Heart right ventricle (tissue), 16 donors: Measurements from ENCODE around the gene STAG1. TPM values are rescaled to one million over a fixed set of nuclear protein-coding genes. Genes with fewer than 3 reads are reported as not detected.

Experiments used
- ATAC-seq, 8 donors: fragments of 200-7000 bp; cut with Tn5 transposase; one replicate each; pipeline ENCODE4 v1.9.1; 2020; ENCODE audit warnings: mild to moderate bottlenecking in 8 of 8, moderate library complexity in 8 of 8, moderate number of reproducible peaks in 1 of 8
- DNase-seq, 2 donors: peaks; one replicate each; pipeline ENCODE4 v3.0.0-alpha.2; 2020
- H3K27ac ChIP-seq, 10 donors: fragments of 200-600 bp; sonication (generic) in 2 of 10; one replicate each; pipeline versions ENCODE4 v1.5.0 to v1.8.0; 2020 to 2022; ENCODE audit warnings: mild to moderate bottlenecking in 3 of 10
- H3K27me3 ChIP-seq, 7 donors: fragments of 200-600 bp; one replicate each; pipeline ENCODE4 v1.8.0; 2021 to 2022; ENCODE audit warnings: mild to moderate bottlenecking in 2 of 7
- H3K36me3 ChIP-seq, 9 donors: fragments of 200-600 bp; sonication (generic) in 1 of 9; one replicate each; pipeline versions ENCODE4 v1.5.0 to v1.8.0; 2020 to 2022; ENCODE audit warnings: mild to moderate bottlenecking in 2 of 9
- H3K4me1 ChIP-seq, 9 donors: fragments of 200-600 bp; sonication (generic) in 1 of 9; one replicate each; pipeline versions ENCODE4 v1.5.0 to v1.8.0; 2020 to 2022; ENCODE audit warnings: mild to moderate bottlenecking in 4 of 9
- H3K4me3 ChIP-seq, 10 donors: fragments of 200-600 bp; sonication (generic) in 2 of 10; one replicate each; pipeline versions ENCODE4 v1.5.0 to v1.8.0; 2020 to 2022; ENCODE audit warnings: mild to moderate bottlenecking in 7 of 10, moderate library complexity in 2 of 10
- H3K9me3 ChIP-seq, 11 donors: fragments of 200-600 bp in 10 of 11; sonication (generic) in 2 of 11; one replicate each; pipeline versions ENCODE4 v1.5.0 to v1.8.0; 2013 to 2022; ENCODE audit warnings: mild to moderate bottlenecking in 2 of 11, control low read depth in 1 of 11, moderate library complexity in 1 of 11
- WGBS, 2 donors: extraction: QIAGEN DNeasy Blood & Tissue Kit; methylation state at CpG; one replicate each; pipeline ENCODE4 v1.1.7; 2013; ENCODE audit warnings: inconsistent platforms in 1 of 2; 5-methylcytosine and 5-hydroxymethylcytosine counted together
- intact Hi-C, 10 donors: fragments of 100-400 bp; cut with DNase I; formaldehyde crosslinking; loops; one replicate each; pipeline versions ENCODE4 v1.11.1 to v1.14.2; 2022
- polyA plus RNA-seq, 2 donors: library from polyadenylated mRNA; stranded (reverse); fragments of 200-250 nt; gene quantifications; one replicate each; pipeline ENCODE4 v1.2.3, GENCODE V29; 2013
- total RNA-seq, 10 donors: library from RNA; stranded (reverse); fragmentation: NEBNext Ultra II Directional in 3 of 10; extraction: Animal tissue kit (Norgen Biotek cat#: 25700) in 3 of 10; gene quantifications; one replicate each; pipeline versions ENCODE4 v1.2.1 to v1.2.4, GENCODE V29; 2021 to 2023
- TF ChIP-seq, protein P1 (sequence below), 9 donors: fragments of 200-600 bp; sonication (generic) in 2 of 9; IDR thresholded peaks; one replicate each; pipeline versions ENCODE4 v1.5.0 to v1.8.0; 2021 to 2022; ENCODE audit warnings: antibody characterized with exemption in 9 of 9, mild to moderate bottlenecking in 5 of 9, moderate library complexity in 1 of 9
- donor health status: Arrhythmogenic right ventricular cardiomyopathy.
- donor health status: ischemic (EF 13 %, LVEDD 7.1; RV severe dilation, severe dysfunction).
- donor health status: healthy with polysubstance abuse.
- donor health status: DM: no; HTN: yes; CAD: no.
- donor health status: DM: no; HTN: no; CAD: no.
- donor health status: ischemic (EF 25% LVEDD 6.9; RV normal size, moderate dysfunction).
- donor health status: ischemic (EF 25% LVEDD 5.7; RV mildly dilated, moderate dysfunction).
- donor health status: healthy.
- donor health status: DM: yes; HTN: yes; CAD: no.
- donor health status: Ischemic cardiomyopathy.
- donor health status: ischemic (EF 35%, LVEDD 5.7; RV mildly dilated, moderate dysfunction).
- donor health status: nonischemic (EF 11% LVEDD 7.7; RV severe dilation, severe dysfunction).
- donor health status: DM: yes; HTN: yes; CAD: no.
- donor health status: PGD.
- donor health status: ischemic (EF 29% LVEDD 5.4; RV normal size, mild dysfunction).
- donor health status: nonischemic (EF 23%, LVEDD 6.1; RV moderate dilation, normal function).

The STAG1 gene
- total and polyA plus RNA-seq, 12 donors = 8.0 to 27.6 (median 19.6) TPM

DNA sequence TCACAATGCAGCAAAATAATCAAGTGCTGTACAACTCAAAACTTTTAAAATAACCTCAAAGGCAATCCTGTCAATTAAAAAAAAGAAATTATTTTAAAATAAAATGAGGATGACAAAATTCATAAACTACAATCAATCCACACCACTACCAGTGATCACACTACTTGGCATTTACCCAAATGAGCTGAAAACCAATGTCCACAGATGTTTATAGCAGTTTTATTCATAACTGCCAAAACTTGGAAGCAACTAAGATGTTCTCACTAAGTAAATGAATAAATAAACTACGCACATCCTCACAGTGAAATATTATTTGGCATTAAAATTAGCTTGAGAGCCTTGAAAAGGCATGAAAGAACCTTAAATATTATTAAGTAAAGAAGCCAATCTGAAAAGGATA is 121.3 kb downstream of the STAG1 start:
- 65 to 76% methylated on average over 1 of the region's 1 CpG for WGBS, 2 donors
- TF ChIP-seq, protein P1, sequence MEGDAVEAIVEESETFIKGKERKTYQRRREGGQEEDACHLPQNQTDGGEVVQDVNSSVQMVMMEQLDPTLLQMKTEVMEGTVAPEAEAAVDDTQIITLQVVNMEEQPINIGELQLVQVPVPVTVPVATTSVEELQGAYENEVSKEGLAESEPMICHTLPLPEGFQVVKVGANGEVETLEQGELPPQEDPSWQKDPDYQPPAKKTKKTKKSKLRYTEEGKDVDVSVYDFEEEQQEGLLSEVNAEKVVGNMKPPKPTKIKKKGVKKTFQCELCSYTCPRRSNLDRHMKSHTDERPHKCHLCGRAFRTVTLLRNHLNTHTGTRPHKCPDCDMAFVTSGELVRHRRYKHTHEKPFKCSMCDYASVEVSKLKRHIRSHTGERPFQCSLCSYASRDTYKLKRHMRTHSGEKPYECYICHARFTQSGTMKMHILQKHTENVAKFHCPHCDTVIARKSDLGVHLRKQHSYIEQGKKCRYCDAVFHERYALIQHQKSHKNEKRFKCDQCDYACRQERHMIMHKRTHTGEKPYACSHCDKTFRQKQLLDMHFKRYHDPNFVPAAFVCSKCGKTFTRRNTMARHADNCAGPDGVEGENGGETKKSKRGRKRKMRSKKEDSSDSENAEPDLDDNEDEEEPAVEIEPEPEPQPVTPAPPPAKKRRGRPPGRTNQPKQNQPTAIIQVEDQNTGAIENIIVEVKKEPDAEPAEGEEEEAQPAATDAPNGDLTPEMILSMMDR (IDR thresholded peaks at IDR 0.05) = no peak
- Histone ChIP-seq H3K4me1 (peaks cover 0 to 40% (median 24%) of the 10 kb centered on the region in 9 donors), H3K4me3 (no peak overlapping the region), H3K27me3 (no peaks in the 10 kb centered on the region), H3K36me3 (peaks cover 0 to 17% (median 0%) of the 10 kb centered on the region in 9 donors), H3K9me3 (peaks cover 0 to 8% (median 0%) of the 10 kb centered on the region in 11 donors), H3K27ac (no peak overlapping the region)
- DNase-seq = no peak
- peak in 1 of 8 donors; percentile 31 for ATAC-seq
- intact Hi-C loops = no loop called here

DNA sequence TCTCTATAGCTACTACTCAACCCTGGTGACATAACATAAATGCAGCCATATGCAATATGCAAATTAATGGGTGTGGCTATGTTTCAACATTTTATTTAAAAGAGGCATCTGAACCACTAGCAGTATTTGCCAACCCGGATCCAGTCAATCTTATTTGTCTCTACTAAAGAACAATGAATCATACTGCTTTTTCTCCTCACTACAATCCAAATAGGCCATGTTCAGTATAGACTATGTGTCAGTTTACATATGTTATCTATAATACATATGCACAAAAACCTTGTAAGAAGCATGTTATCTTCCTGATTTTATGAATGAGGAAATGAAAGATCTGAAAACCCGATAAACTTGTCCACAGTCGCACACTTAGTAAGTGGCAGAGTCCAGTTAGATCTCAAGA is 125.7 kb downstream of the STAG1 start:
- Histone ChIP-seq H3K4me3 (no peak overlapping the region), H3K36me3 (peaks cover 0 to 17% (median 0%) of the 10 kb centered on the region in 9 donors), H3K27ac (no peak overlapping the region), H3K4me1 (peaks cover 0 to 43% (median 16%) of the 10 kb centered on the region in 9 donors), H3K9me3 (no peaks in the 10 kb centered on the region), H3K27me3 (no peaks in the 10 kb centered on the region)
- DNase-seq (no peak), ATAC-seq (no peak)
- intact Hi-C loops = no loop called here
- TF ChIP-seq, protein P1 (IDR thresholded peaks at IDR 0.05) = no peak
- 85 to 96% methylated on average over 3 of the region's 3 CpGs for WGBS, 2 donors

DNA sequence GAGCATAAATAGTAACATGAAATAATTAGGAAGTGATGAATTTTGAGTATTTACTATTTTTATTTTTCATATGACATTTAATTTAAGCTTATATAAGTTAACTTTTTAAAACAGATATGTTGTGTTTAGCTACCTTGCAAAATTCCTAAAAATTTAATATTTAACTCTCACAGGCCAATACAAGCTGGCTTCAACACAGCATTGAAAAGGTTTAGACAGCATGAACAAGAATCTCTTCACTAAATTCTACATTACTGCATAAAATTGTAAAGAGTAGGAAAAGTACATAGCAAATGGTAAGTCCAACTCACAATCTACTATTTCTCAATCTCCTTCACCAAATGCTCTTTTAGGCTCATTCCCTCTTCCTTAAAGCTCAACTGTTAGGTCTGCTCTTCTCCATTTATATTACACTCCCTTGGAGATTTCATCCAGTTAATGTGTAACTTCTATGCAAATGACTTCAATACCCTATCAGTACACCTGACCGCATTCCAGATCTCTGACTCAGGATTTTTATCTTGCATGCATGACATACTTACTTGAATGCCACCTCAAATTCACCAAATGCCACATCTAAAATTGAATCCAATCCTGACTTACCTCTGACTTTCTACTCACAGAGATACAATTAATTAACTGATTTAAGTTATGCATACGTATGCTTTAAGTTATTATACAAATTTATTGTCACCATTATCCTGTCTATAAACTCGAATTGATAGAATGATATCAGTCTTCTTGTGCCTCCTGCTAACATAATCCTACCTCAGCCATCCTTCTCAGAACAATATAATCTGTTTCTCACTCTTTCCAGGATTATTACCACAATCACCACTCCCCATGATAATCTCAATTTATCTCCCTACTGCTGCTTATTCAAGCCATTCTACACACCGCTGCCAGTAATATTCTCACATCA is 127.0 kb downstream of the STAG1 start:
- Histone ChIP-seq H3K27me3 (no peaks in the 10 kb centered on the region), H3K27ac (no peak overlapping the region), H3K4me3 (no peak overlapping the region), H3K36me3 (peaks cover 0 to 19% (median 0%) of the 10 kb centered on the region in 9 donors), H3K9me3 (no peaks in the 10 kb centered on the region), H3K4me1 (peaks cover 0 to 29% (median 11%) of the 10 kb centered on the region in 9 donors)
- intact Hi-C loops = no loop called here
- no peak for DNase-seq
- WGBS, 2 donors = 88 to 90% methylated on average over 4 of the region's 4 CpGs
- no peak for ATAC-seq
- TF ChIP-seq, protein P1 (IDR thresholded peaks at IDR 0.05) = no peak

DNA sequence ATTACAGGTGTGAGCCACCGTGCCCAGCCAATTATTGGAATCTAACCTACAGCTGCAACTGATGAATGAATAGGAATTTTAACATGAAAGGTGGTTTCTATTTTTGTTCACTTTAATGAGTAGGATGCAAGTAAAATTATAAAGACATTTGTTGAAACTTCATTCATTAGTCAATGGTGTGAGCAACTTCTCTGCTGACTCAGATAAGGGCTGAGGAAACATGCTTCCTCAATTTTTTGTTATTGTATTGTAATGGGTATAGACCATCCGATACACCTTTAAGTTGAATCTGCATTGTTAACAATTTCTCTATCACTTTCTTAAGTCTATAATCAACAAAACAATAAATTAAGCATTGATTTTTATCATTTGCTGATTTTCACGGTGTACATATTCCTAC is 127.8 kb downstream of the STAG1 start:
- Histone ChIP-seq H3K4me1 (peaks cover 0 to 34% (median 11%) of the 10 kb centered on the region in 9 donors), H3K9me3 (no peaks in the 10 kb centered on the region), H3K36me3 (peaks cover 0 to 26% (median 0%) of the 10 kb centered on the region in 9 donors), H3K4me3 (no peak overlapping the region), H3K27me3 (no peaks in the 10 kb centered on the region), H3K27ac (no peak overlapping the region)
- DNase-seq = no peak
- intact Hi-C loops = no loop called here
- TF ChIP-seq, protein P1 (IDR thresholded peaks at IDR 0.05) = no peak
- ATAC-seq = no peak
- 94 to 95% methylated on average over 3 of the region's 3 CpGs for WGBS, 2 donors
